ENCODE results near the gene SLC1A6. TPM values are rescaled to one million over a fixed set of nuclear protein-coding genes. Genes with fewer than 3 reads are reported as not detected.
"Not testable (repeated sequence)": the region's sequence is repeated elsewhere in the genome, so short reads cannot be mapped to it uniquely, and the experiment has no call there.

Gene SLC1A6
- polyA plus RNA-seq, 4 donors = 0.06 TPM; not detected in 2

- Histone ChIP-seq H3K27me3 (ENCODE audit: control insufficient read depth in 3 of 3, insufficient read depth in 3 of 3, low read length in 3 of 3) (no peaks in the 10 kb centered on the region), H3K27ac (ENCODE audit: low read depth in 1 of 3, low read length in 2 of 3) (no peak overlapping the region), H3K4me3 (ENCODE audit: low read depth in 1 of 3, low read length in 3 of 3) (no peak overlapping the region), H3K36me3 (ENCODE audit: control insufficient read depth in 3 of 3, insufficient read depth in 2 of 3, low read depth in 1 of 3, low read length in 3 of 3) (no peaks in the 10 kb centered on the region), H3K9me3 (ENCODE audit: control insufficient read depth in 2 of 2, insufficient read depth in 1 of 2, low read depth in 1 of 2, low read length in 1 of 2) (peaks cover 0 to 4% of the 10 kb centered on the region in 2 donors), H3K4me1 (ENCODE audit: control insufficient read depth in 3 of 3, insufficient read depth in 2 of 3, low read depth in 1 of 3, low read length in 2 of 3) (no peaks in the 10 kb centered on the region)
- WGBS, 3 donors = 86 to 100% (median 91%) methylated on average over 1 of the region's 1 CpG
- DNase-seq (no peak), FAIRE-seq (no peak)
These were observed 29.2 kb downstream of the SLC1A6 start for GRCh38 chr19:14950421-14950820.

GRCh38 chr19:14949876-14950275 is 29.8 kb downstream of the SLC1A6 start:
- Histone ChIP-seq H3K27me3 (ENCODE audit: control insufficient read depth in 3 of 3, insufficient read depth in 3 of 3, low read length in 3 of 3) (no peaks in the 10 kb centered on the region), H3K36me3 (ENCODE audit: control insufficient read depth in 3 of 3, insufficient read depth in 2 of 3, low read depth in 1 of 3, low read length in 3 of 3) (no peaks in the 10 kb centered on the region), H3K4me3 (ENCODE audit: low read depth in 1 of 3, low read length in 3 of 3) (no peak overlapping the region), H3K27ac (ENCODE audit: low read depth in 1 of 3, low read length in 2 of 3) (no peak overlapping the region), H3K4me1 (ENCODE audit: control insufficient read depth in 3 of 3, insufficient read depth in 2 of 3, low read depth in 1 of 3, low read length in 2 of 3) (no peaks in the 10 kb centered on the region), H3K9me3 (ENCODE audit: control insufficient read depth in 2 of 2, insufficient read depth in 1 of 2, low read depth in 1 of 2, low read length in 1 of 2) (peaks cover 0 to 4% of the 10 kb centered on the region in 2 donors)
- DNase-seq (no peak), FAIRE-seq (no peak)
- WGBS, 3 donors = 58 to 70% (median 65%) methylated on average over 8 of the region's 8 CpGs

GRCh38 chr19:14949413-14949812 is 30.3 kb downstream of the SLC1A6 start:
- DNase-seq; H3K27me3 ChIP-seq (ENCODE audit: control insufficient read depth in 3 of 3, insufficient read depth in 3 of 3, low read length in 3 of 3); H3K36me3 ChIP-seq (ENCODE audit: control insufficient read depth in 3 of 3, insufficient read depth in 2 of 3, low read depth in 1 of 3, low read length in 3 of 3); FAIRE-seq; H3K4me3 ChIP-seq (ENCODE audit: low read depth in 1 of 3, low read length in 3 of 3); H3K4me1 ChIP-seq (ENCODE audit: control insufficient read depth in 3 of 3, insufficient read depth in 2 of 3, low read depth in 1 of 3, low read length in 2 of 3); H3K9me3 ChIP-seq (ENCODE audit: control insufficient read depth in 2 of 2, insufficient read depth in 1 of 2, low read depth in 1 of 2, low read length in 1 of 2); H3K27ac ChIP-seq (ENCODE audit: low read depth in 1 of 3, low read length in 2 of 3): not testable (repeated sequence)
- 75 to 86% (median 78%) methylated on average over 10 of the region's 10 CpGs for WGBS, 3 donors

GRCh38 chr19:14944456-14944855 is 35.2 kb downstream of the SLC1A6 start:
- DNase-seq (no peak), FAIRE-seq (no peak)
- H3K9me3 ChIP-seq (ENCODE audit: control insufficient read depth in 2 of 2, insufficient read depth in 1 of 2, low read depth in 1 of 2, low read length in 1 of 2) = no peaks in the 10 kb centered on the region
- H3K27me3 ChIP-seq (ENCODE audit: control insufficient read depth in 3 of 3, insufficient read depth in 3 of 3, low read length in 3 of 3) = no peaks in the 10 kb centered on the region
- H3K4me1 ChIP-seq (ENCODE audit: control insufficient read depth in 3 of 3, insufficient read depth in 2 of 3, low read depth in 1 of 3, low read length in 2 of 3) = no peaks in the 10 kb centered on the region
- 81 to 85% (median 85%) methylated on average over 1 of the region's 1 CpG for WGBS, 3 donors
- H3K36me3 ChIP-seq (ENCODE audit: control insufficient read depth in 3 of 3, insufficient read depth in 2 of 3, low read depth in 1 of 3, low read length in 3 of 3) = no peaks in the 10 kb centered on the region
- no peak overlapping the region for H3K27ac ChIP-seq (ENCODE audit: low read depth in 1 of 3, low read length in 2 of 3)
- no peak overlapping the region for H3K4me3 ChIP-seq (ENCODE audit: low read depth in 1 of 3, low read length in 3 of 3)

- no peak overlapping the region for H3K27ac ChIP-seq (ENCODE audit: low read depth in 1 of 3, low read length in 2 of 3)
- no peaks in the 10 kb centered on the region for H3K4me1 ChIP-seq (ENCODE audit: control insufficient read depth in 3 of 3, insufficient read depth in 2 of 3, low read depth in 1 of 3, low read length in 2 of 3)
- H3K27me3 ChIP-seq (ENCODE audit: control insufficient read depth in 3 of 3, insufficient read depth in 3 of 3, low read length in 3 of 3) = no peaks in the 10 kb centered on the region
- H3K36me3 ChIP-seq (ENCODE audit: control insufficient read depth in 3 of 3, insufficient read depth in 2 of 3, low read depth in 1 of 3, low read length in 3 of 3) = no peaks in the 10 kb centered on the region
- DNase-seq (no peak), FAIRE-seq (no peak)
- H3K9me3 ChIP-seq (ENCODE audit: control insufficient read depth in 2 of 2, insufficient read depth in 1 of 2, low read depth in 1 of 2, low read length in 1 of 2) = no peaks in the 10 kb centered on the region
- 50 to 67% (median 59%) methylated on average over 4 of the region's 4 CpGs for WGBS, 3 donors
- H3K4me3 ChIP-seq (ENCODE audit: low read depth in 1 of 3, low read length in 3 of 3) = no peak overlapping the region
These were observed 36.1 kb downstream of the SLC1A6 start for GRCh38 chr19:14943601-14944000.

- Histone ChIP-seq H3K36me3 (ENCODE audit: control insufficient read depth in 3 of 3, insufficient read depth in 2 of 3, low read depth in 1 of 3, low read length in 3 of 3) (no peaks in the 10 kb centered on the region), H3K4me3 (ENCODE audit: low read depth in 1 of 3, low read length in 3 of 3) (no peak within 1 kb of the TSS), H3K27ac (ENCODE audit: low read depth in 1 of 3, low read length in 2 of 3) (no peak within 1 kb of the TSS), H3K4me1 (ENCODE audit: control insufficient read depth in 3 of 3, insufficient read depth in 2 of 3, low read depth in 1 of 3, low read length in 2 of 3) (no peaks in the 10 kb centered on the region), H3K9me3 (ENCODE audit: control insufficient read depth in 2 of 2, insufficient read depth in 1 of 2, low read depth in 1 of 2, low read length in 1 of 2) (no peaks in the 10 kb centered on the region), H3K27me3 (ENCODE audit: control insufficient read depth in 3 of 3, insufficient read depth in 3 of 3, low read length in 3 of 3) (no peaks in the 10 kb centered on the region)
- DNase-seq = no peak
- WGBS, 3 donors = 71 to 87% (median 86%) methylated on average over 6 of the region's 6 CpGs
- no peak for FAIRE-seq
These were observed 38.5 kb downstream of the SLC1A6 start, which contains the start of gene OR7C2 for GRCh38 chr19:14941189-14941588. OR7C2 (plus strand) TSS chr19:14941489; CDS start chr19:14941489, 0 bp downstream.

- no peaks in the 10 kb centered on the region for H3K9me3 ChIP-seq (ENCODE audit: control insufficient read depth in 2 of 2, insufficient read depth in 1 of 2, low read depth in 1 of 2, low read length in 1 of 2)
- no peaks in the 10 kb centered on the region for H3K27me3 ChIP-seq (ENCODE audit: control insufficient read depth in 3 of 3, insufficient read depth in 3 of 3, low read length in 3 of 3)
- no peaks in the 10 kb centered on the region for H3K4me1 ChIP-seq (ENCODE audit: control insufficient read depth in 3 of 3, insufficient read depth in 2 of 3, low read depth in 1 of 3, low read length in 2 of 3)
- FAIRE-seq (no peak), DNase-seq (no peak)
- no peak overlapping the region for H3K4me3 ChIP-seq (ENCODE audit: low read depth in 1 of 3, low read length in 3 of 3)
- H3K27ac ChIP-seq (ENCODE audit: low read depth in 1 of 3, low read length in 2 of 3) = no peak overlapping the region
- H3K36me3 ChIP-seq (ENCODE audit: control insufficient read depth in 3 of 3, insufficient read depth in 2 of 3, low read depth in 1 of 3, low read length in 3 of 3) = no peaks in the 10 kb centered on the region
- 83 to 86% (median 84%) methylated on average over 6 of the region's 6 CpGs for WGBS, 3 donors
These were observed 39.4 kb downstream of the SLC1A6 start for GRCh38 chr19:14940266-14940665.

GRCh38 chr19:14933506-14933905 is 46.2 kb downstream of the SLC1A6 start:
- H3K4me1 ChIP-seq (ENCODE audit: control insufficient read depth in 3 of 3, insufficient read depth in 2 of 3, low read depth in 1 of 3, low read length in 2 of 3) = no peaks in the 10 kb centered on the region
- H3K36me3 ChIP-seq (ENCODE audit: control insufficient read depth in 3 of 3, insufficient read depth in 2 of 3, low read depth in 1 of 3, low read length in 3 of 3) = no peaks in the 10 kb centered on the region
- WGBS, 3 donors = 40 to 76% (median 48%) methylated on average over 1 of the region's 1 CpG
- DNase-seq (no peak), FAIRE-seq (no peak)
- no peak overlapping the region for H3K4me3 ChIP-seq (ENCODE audit: low read depth in 1 of 3, low read length in 3 of 3)
- no peaks in the 10 kb centered on the region for H3K27me3 ChIP-seq (ENCODE audit: control insufficient read depth in 3 of 3, insufficient read depth in 3 of 3, low read length in 3 of 3)
- no peaks in the 10 kb centered on the region for H3K9me3 ChIP-seq (ENCODE audit: control insufficient read depth in 2 of 2, insufficient read depth in 1 of 2, low read depth in 1 of 2, low read length in 1 of 2)
- no peak overlapping the region for H3K27ac ChIP-seq (ENCODE audit: low read depth in 1 of 3, low read length in 2 of 3)

- no peak overlapping the region for H3K27ac ChIP-seq (ENCODE audit: low read depth in 1 of 3, low read length in 2 of 3)
- no peaks in the 10 kb centered on the region for H3K4me1 ChIP-seq (ENCODE audit: control insufficient read depth in 3 of 3, insufficient read depth in 2 of 3, low read depth in 1 of 3, low read length in 2 of 3)
- WGBS, 3 donors = 46 to 58% (median 55%) methylated on average over 5 of the region's 5 CpGs
- DNase-seq (no peak), FAIRE-seq (no peak)
- no peaks in the 10 kb centered on the region for H3K36me3 ChIP-seq (ENCODE audit: control insufficient read depth in 3 of 3, insufficient read depth in 2 of 3, low read depth in 1 of 3, low read length in 3 of 3)
- no peaks in the 10 kb centered on the region for H3K9me3 ChIP-seq (ENCODE audit: control insufficient read depth in 2 of 2, insufficient read depth in 1 of 2, low read depth in 1 of 2, low read length in 1 of 2)
- H3K27me3 ChIP-seq (ENCODE audit: control insufficient read depth in 3 of 3, insufficient read depth in 3 of 3, low read length in 3 of 3) = no peaks in the 10 kb centered on the region
- no peak overlapping the region for H3K4me3 ChIP-seq (ENCODE audit: low read depth in 1 of 3, low read length in 3 of 3)
These were observed 62.8 kb downstream of the SLC1A6 start for GRCh38 chr19:14916848-14917247.

Data from small intestine (tissue), 7 donors.